A549 treated with DMSO at 1 μM for 4 hours (cell line): Measurements from ENCODE around the gene GAS2L3. TPM values are rescaled to one million over a fixed set of nuclear protein-coding genes. Genes with fewer than 3 reads are reported as not detected.

Experiments
- total RNA-seq: library from RNA; stranded (reverse); fragments of 200-300 nt; extraction: Qiagen RNA extraction; gene quantifications from 5 replicates; pipeline ENCODE4 v1.2.3, GENCODE V29; 2022; ENCODE audit warnings: low read depth

The GAS2L3 gene
- total RNA-seq, result 7.8 to 11.5 TPM (median 10.6 TPM) in 5 replicates

GRCh38 chr12:100573292-100574186, at the start of gene GAS2L3:
GAS2L3 (plus strand) TSS chr12:100573684; CDS start chr12:100594905, 21,221 bp downstream.

Other genes with a start within 250 kb of the GAS2L3 start
- 0.05 TPM in 1 of 5 replicates, not detected in the others for gene SLC17A8, start 216.6 kb upstream of the GAS2L3 start, total RNA-seq
- gene NR1H4, start 99.8 kb upstream of the GAS2L3 start, total RNA-seq, result 0.08 to 0.10 TPM (median 0.08 TPM) in 3 of 5 replicates, not detected in the others
- gene ANO4, start 221.1 kb downstream of the GAS2L3 start, total RNA-seq, result 0.05 to 0.06 TPM (median 0.06 TPM) in 3 of 5 replicates, not detected in the others